NK-92 (cell line): ENCODE data around the gene TMEM45A.
"Not testable (repeated sequence)": the region's sequence is repeated elsewhere in the genome, so short reads cannot be mapped to it uniquely, and the experiment has no call there.

Experiments
- DNase-seq: peaks from one replicate; lab custom pipeline; 2025; ENCODE audit not compliant: unreplicated experiment; lab: John Stamatoyannopoulos, UW

TMEM45A gene

DNA sequence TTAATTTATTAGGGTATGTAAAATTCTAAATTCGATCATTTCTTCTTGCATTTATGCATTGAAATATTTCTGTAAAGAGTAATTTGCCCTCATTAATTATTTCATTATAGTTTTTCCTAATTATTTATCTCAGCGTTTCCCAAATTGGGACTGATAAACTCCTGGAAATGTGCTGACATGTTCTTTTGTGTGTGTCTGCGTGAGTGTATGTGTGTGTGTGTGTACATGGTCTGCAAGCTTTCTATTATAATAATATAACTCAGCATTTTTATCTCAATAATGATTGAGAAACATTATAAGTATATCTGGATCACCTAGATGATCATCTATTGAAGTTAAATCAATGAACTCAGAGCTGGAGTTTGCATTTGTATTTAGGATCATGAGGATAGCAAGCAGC is 38.7 kb downstream of the TMEM45A start:
- no peak for DNase-seq

DNA sequence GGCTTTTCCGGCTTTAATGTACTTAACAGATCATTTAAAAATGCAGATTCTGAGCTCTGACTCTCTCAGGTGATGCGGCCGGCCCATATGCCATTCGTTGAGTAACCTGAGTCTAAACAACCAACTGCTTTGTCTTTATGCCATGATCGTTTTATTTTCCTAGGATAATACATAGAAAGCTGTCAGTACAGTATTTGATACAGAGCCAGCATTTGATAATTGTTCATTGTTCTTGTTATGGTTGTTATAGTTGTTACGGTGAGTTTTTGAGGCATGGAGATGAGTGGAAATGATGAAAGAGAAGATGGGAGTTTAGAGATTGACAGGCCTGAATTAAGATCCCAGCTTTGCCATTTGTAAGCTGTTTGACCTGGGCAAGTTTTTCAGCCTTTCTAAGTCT is 40.0 kb downstream of the TMEM45A start:
- no peak for DNase-seq

DNA sequence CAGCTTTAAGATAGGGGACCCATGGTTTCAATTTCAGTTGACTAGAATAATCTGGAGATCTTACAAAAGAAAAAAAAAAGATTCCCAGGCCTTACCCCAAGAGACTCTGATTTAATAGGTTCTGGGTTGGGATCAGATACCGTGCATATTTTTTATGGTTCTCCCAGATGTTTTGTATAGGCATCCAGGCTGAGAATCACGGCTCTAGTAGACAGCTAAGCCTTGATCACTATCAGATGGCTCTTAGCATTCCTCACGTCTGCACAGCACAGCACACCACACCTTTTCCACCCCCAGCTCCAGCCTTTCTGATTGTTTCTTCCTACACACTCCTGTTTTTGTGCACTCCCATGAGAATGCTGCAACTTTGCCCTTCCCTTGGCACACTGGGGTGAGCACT is 40.8 kb downstream of the TMEM45A start:
- no peak for DNase-seq

DNA sequence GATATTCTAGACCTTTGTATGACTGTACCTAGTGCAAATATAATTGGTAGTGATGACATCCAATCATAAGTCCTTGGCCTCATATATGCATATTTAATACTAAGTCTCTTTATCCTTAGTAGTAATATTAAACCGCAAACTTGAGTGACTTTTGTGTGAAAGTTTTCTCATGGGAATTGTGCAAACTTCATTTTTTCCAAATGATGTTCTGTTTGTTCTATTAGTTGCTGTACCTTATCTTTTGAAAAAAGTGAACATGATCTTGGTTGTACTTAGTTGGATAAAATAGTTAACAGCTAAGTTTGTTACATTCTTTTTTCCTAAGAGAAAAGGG is 43.2 kb downstream of the TMEM45A start:
- DNase-seq, result no peak

DNA sequence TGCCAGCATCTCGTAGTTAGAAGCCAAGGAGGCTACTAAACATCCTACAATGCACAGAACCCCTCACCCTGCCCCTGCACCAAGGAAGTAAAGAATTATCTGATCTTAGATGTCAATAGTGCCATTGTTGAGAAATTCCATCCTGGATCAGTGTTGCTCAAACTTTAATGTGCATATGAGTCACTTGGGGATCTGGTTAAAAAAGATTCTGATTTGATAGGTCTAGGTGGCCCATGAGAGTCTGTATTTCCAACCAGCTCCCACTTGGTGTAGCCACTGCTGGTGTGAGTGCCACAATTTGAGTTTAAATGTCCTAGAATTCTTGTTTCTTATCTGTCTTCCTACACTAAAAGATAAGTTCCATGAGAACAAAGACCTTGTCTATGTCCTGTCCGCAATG is 43.7 kb downstream of the TMEM45A start:
- DNase-seq, result no peak

DNA sequence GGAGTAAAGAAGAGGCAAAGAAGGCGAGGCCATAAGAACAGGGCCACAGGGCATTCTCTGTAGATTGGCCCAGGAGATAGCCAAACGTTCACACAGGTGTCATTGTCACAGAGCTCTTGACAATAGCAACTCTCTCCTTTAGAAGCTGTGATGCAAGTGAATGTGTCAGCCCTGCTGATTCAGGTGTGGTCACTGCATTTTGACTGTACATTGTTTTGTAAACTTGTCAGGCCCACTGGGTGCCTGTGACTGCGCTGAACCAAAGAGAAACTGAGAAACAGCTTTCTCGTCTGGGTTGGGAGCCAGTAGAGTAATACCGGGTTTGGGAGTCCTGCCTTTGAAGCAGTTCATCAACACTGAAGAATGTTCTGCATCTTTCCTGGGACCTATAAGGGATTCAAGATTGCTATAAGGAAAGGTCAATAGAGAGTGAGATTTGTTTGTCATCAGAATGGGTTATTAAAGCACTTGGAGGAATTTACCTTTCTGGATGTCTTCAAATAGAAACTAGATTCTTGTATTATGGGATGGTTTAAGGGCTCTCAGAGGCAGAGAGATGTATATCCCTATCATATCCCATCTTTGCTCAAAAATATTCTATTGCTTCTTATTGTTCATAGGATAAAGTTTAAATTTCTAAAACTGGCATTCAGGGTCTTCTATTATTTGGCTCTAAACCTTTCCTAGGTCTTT is 45.4 kb downstream of the TMEM45A start:
- DNase-seq, result no peak

DNA sequence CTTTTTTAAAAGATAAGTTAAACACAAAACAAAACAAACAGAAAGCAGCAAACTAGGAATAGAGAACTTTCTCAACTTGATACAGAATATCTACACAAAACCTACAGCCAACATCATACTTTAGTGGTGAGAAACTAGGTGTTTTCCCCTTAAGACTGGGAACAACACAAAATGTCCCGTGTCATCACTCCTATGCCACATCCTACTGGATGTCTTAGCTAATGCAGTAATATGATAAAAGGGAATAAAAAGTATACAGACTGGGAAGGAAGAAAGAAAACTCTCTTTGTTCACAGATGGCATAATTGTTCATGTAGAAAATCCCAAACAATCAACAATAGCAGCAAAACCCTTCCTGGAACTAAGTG is 45.9 kb downstream of the TMEM45A start:
- DNase-seq, result no peak

DNA sequence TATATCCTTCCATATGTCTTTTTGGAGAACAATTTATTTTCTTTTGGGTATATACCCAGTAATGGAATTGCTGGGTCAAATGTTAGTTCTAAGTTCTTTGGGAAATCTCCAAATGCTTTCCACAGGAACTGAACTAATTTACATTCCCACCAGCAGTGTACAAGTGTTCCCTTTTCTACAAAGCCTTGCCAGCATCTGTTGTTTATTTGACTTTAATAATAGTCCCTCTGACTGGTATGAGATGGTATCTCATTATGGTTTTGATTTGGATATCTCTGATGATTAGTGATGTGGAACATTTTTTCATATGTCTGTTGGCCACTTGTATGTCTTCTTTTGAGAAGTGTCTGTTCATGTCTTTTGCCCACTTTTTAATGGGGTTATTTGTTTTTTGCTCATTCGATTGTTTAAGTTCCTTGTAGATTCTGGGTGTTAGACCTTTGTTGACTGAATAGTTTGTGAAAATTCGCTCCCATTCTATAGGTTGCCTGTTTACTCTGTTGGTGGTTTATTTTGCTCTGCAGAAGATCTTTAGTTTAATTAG is 48.4 kb downstream of the TMEM45A start:
- no peak for DNase-seq

DNA sequence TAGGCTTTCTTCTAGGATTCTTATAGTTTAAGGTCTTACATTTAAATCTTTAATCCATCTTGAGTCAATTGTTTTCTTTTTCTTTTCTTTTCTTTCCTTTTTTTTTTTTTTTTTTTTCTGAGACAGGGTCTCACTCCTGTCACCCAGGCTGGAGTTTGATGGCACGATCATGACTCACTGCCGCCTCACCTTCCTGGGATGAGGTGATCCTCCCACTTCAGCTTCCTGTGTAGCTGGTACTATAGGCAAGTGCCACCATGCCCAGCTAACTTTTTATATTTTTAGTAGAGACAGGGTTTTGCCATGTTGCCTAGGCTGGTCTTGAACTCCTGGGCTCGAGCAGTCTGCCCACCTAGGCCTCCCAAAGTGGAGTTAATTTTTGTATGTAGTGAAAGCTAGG is 49.0 kb downstream of the TMEM45A start:
- not testable (repeated sequence) for DNase-seq

DNA sequence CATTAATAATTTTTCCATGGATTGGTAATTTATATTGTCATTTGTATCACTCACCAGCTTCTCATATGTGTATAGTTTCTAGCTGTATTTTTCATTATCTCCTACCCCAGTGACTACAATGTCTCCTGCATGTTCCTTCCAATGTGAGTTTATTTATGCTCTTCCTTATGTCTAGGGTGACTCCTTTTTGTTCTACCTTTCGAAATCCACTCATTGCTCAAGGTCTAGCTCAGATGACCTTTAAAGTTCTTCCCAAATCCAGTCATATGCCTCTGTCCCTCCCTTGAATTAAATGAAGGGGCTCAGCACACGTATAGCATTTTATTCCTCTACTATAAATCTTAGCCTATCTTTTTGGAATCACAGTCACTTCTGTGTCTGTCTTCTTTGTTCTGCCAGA is 53.0 kb downstream of the TMEM45A start:
- no peak for DNase-seq

DNA sequence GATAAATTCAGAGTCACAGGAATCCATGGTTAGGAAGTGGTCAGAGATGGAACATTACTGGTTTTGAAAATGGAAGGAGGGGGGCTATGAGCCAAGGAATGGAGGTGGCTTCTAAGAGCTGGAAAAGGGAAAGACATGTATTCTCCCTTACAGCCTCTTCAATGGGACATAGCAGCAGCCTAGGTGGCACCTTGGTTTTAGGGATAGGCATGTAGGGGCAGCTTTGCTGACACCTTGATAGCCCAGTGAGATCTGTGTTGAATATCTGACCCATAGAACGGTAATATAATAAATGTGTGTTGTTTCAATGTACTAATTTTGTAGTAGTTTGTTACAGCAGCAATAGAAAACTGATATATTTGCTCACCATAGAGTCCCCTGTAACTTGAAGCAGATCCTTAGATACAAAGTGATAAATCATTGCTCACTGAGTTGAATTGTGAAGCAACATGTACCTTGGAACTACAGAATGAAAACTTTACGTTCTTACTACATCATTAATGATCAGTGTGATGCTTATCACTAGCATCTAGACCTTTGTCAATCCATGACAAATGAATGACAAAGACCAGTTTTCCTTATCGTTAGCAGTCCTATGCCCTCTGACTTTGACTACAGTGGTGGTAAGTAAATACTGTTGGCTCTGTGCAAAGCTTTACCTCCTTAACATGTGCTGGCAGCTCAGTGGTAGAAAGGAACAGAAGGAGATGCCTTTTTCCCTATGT is 53.8 kb downstream of the TMEM45A start:
- DNase-seq, result no peak

DNA sequence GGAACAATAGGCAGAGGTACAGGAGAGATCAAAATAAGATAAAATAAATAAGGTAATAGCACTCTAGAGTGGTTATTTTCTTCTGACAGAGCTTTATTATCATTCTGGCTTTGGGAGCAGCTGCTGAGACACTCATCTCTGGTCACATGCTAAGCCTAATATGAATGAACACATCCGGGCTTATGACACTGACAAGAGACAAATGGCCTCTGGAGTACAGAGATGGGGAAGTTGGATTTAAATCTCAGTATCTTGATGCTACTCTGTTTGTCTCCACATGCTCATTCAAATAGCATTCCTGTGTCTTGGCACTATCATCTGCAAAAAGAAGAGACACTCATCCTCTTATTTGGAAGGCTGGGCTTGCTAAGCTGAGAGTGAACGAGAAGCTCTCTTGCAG is 55.6 kb downstream of the TMEM45A start:
- no peak for DNase-seq

DNA sequence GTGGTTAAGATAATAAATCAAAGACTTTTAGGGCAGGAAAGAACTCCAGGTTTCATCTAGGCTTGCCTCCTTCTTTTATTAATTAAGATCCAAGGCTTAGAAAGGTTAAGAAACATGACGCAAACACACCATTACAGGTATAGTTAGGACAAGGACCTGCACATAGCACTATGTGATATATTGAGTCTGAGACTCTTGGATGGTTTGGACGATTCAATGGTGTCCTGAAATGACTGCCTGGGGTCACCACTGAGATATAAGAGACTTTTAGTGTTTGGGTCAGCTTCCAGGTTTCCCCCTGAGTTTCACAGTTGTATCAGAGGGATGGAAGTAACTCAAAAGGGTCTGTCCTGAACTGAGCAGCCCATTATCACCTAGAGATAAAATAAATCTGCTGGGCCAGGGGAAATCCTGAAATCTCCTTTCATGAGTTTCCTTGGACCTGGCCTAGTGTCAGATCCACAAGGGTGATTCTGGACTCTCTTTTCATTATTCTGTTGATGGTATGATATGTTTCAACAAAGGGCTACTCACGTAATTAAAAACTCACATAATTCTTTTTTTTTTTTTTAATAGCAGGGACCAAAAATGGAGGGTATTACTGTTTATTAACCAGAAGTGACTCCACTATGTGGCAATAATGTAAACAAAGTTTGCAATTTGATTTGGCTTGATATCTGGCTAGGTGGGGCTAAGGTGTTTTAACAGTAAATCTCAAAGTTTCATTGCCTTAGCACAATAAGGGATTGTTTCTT is 61.4 kb downstream of the TMEM45A start:
- no peak for DNase-seq

DNA sequence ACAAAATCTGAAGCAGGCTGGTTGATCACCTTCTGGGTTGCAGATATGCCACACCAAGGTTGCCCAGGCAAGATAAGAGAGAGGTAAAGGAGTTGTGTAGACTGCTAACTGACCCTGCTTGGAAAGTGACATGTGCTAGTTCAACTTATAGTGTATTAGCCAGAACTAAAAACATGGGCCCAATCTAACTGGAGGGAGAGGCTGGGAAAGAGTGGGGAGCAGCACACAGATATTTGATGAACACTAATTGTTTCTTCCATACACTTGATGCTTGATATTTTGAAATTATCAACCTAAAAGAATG is 61.9 kb downstream of the TMEM45A start:
- no peak for DNase-seq

DNA sequence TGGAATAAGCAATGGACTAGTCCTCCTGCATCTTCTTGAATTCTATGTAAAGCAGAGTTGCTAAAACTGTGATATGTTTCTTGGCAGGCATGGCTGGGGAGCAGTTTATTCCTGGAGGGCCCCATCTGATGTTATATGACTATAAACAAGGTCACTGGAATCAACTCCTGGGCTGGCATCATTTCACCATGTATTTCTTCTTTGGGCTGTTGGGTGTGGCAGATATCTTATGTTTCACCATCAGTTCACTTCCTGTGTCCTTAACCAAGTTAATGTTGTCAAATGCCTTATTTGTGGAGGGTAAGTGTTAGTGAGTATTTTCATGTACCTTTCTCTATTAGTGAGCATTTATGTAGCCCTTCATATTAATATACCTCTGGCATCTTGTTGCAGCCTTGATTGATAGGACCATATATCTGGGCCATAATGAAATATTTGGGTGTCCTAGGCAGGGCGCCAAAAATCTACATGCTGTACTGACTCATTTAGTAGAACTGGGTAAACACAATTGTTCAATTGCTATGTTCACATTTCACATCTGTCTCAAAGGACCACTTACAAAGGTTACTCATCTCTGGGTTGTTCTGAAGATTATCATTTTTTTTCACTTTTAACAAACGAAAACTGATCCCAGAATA is 64.4 kb downstream of the TMEM45A start:
- DNase-seq, result no peak

DNA sequence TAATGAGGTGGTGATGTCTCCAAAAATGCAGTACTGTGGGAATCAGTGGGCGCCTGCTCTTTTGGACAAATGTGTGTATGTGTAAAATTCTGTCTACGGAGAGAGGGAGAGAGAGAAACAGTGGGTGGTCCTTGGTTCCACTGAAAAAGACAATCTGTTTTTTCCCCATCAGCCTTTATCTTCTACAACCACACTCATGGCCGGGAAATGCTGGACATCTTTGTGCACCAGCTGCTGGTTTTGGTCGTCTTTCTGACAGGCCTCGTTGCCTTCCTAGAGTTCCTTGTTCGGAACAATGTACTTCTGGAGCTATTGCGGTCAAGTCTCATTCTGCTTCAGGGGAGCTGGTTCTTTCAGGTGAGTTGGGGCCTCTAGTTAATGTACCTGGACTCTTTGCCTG is 65.8 kb downstream of the TMEM45A start:
- no peak for DNase-seq

DNA sequence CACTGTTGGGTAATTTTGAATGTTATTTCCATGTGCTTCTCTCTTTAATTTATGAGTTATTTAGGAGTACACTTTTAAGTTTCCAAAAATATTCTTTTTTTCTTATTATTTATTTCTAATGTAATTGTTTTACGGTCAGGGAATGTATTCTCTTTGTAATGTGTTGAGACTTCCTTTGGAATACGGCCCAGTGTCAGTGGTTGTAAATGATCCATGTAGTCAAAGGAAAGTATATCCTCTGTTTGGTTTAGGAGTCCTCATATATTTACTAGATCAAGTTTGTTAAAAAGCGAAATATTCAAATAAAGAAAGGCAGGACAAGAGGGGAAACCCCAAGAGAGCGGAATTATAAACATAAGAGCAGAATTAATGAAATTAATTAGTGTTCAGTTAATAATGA is 68.0 kb downstream of the TMEM45A start:
- no peak for DNase-seq

DNA sequence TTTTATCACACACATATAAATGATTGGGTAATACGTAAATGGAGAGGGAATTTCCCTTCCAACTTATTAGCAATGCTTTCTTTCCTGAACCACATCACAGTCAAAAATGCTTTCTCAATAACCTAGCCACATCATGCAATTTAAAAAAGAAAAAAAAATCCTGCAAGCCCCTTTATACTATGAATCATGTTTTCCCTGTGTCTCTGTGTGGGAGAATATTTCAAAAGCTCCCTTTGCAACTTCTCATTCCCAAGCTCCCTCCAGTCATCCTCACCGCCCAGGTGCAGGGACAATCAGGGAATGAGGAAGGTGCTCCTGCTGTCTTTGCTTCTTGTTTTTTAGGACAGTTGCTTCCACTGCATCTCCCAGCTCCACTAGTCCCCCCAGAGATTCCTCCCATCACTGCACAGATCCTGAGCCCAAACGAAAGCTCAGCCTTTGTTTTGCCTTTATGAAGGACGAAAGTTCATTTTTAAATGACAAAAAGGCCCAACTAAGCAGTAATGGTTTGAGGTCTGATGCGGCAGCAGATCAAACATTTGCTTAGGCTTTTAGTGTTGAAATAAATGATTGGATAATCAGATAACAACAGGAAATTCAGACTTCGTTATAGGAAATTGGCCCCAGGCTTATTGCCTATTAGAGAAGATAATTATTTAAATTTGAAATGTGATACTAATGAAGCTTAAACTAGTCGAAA is 69.2 kb downstream of the TMEM45A start:
- no peak for DNase-seq

DNA sequence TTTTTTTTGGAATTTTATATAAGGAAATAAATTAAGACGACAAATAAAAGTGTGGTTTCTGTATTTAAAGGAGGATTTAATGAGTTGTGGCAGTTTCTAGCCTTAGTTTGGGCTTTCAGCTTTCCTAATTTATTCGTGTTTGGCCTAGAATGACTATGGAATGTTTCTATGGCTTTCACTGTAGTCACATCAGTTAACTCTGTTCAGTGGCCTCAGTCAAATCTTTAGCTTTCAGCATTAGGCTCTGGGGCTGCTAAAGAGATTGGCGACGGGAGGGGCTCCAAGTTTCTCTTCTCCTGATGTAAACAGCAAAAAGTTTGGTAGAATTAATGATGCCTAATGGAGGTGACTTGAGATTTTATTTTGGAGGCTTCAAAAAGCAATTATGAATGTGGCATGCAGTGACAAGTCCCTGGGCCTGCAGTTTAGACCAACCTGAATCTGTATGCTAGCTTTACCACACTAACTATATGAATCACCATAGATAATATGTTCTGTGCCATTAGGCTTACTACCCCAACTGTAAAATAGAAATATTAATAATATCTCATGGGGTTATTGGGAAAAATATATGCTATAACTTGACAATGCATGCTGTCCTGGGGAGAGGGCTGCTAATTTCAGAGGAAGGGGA is 69.9 kb downstream of the TMEM45A start:
- no peak for DNase-seq

DNA sequence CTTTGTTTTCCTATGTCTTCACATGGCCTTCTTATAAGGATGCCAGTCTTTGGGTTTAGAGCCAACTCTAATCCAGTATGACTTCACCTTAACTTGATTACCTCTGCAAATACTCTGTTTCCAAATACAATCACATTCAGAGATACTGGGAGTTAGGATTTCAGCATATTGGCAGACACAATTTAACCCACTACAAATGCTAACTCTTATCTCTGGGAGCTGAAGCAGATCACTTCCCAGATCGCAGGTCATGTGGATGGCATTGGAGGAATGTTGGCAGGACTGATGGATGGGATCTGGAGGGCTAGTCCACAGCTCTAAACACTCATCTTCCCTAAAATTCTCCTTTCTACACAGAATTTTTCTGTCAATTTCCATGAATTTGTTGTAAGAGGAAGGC is 70.8 kb downstream of the TMEM45A start:
- no peak for DNase-seq
